ENCODE data around the gene PLXNC1. TPM values are rescaled to one million over a fixed set of nuclear protein-coding genes. Genes with fewer than 3 reads are reported as not detected.

The PLXNC1 gene
- total and polyA plus RNA-seq, 2 of the 8 experiments (the other 6 are each of a cell fraction or from before 2014, with no cell fraction given): 0.83 to 2.0 TPM

- Histone ChIP-seq H2AK5ac (ENCODE audit: low read depth, low read length) (no peak overlapping the region), H3K9me3 (ENCODE audit: insufficient read depth in 2 of 2, low read depth in 1 of 2, low read length in 1 of 2) (no peaks in the 10 kb centered on the region), H3K23me2 (ENCODE audit: low read depth, low read length) (no peaks in the 10 kb centered on the region), H3K23ac (ENCODE audit: insufficient read length) (no peak overlapping the region), H2BK12ac (ENCODE audit: low read depth, low read length) (no peak overlapping the region), H4K91ac (replicated peaks; ENCODE audit: insufficient read length, low read length) (no peak overlapping the region), H3K79me2 (ENCODE audit: control insufficient read depth in 1 of 2, insufficient read depth in 2 of 2, low read length in 2 of 2) (no peaks in the 10 kb centered on the region), H4K5ac (ENCODE audit: insufficient read length, low read depth, low read length) (no peak overlapping the region), H2BK20ac (ENCODE audit: low read length) (no peak overlapping the region), H2BK120ac (replicated peaks; ENCODE audit: low read depth, low read length) (no peak overlapping the region), H2AFZ (ENCODE audit: low read length) (no peak overlapping the region), H3K14ac (ENCODE audit: insufficient read length) (no peak overlapping the region), H2BK5ac (ENCODE audit: low read depth, low read length) (no peak overlapping the region), H3K4me2 (ENCODE audit: insufficient read depth in 1 of 2, low read depth in 2 of 2, low read length in 2 of 2) (no peak overlapping the region), H3K79me1 (ENCODE audit: low read depth, low read length) (no peaks in the 10 kb centered on the region), H3K4ac (replicated peaks; ENCODE audit: insufficient read length, low read depth, low read length) (no peak overlapping the region), H2BK15ac (ENCODE audit: low read length) (no peak overlapping the region), H3K9ac (replicated peaks in 1 of 4; ENCODE audit: extremely low read depth in 1 of 4, low read depth in 3 of 4, low read length in 3 of 4) (no peak overlapping the region), H3K27me3 (replicated peaks in 1 of 4; ENCODE audit: control insufficient read depth in 3 of 4, extremely low read depth in 1 of 4, insufficient read depth in 3 of 4, low read length in 3 of 4) (no peaks in the 10 kb centered on the region), H4K20me1 (replicated peaks in 1 of 2; ENCODE audit: control insufficient read depth in 1 of 2, insufficient read depth in 2 of 2, low read length in 2 of 2) (no peaks in the 10 kb centered on the region), H3K27ac (ENCODE audit: low read depth, low read length) (no peak overlapping the region), H3K4me3 (ENCODE audit: extremely low read depth in 1 of 4, insufficient read depth in 2 of 4, low read depth in 3 of 4, low read length in 4 of 4) (no peak overlapping the region), H3K4me1 (replicated peaks in 1 of 4; ENCODE audit: control insufficient read depth in 3 of 4, insufficient read depth in 4 of 4, low read length in 3 of 4) (no peaks in the 10 kb centered on the region; a peak in 2 of 7 replicates), H3K56ac (replicated peaks; ENCODE audit: insufficient read length, low read depth, low read length) (no peak overlapping the region), H3K36me3 (ENCODE audit: control insufficient read depth in 2 of 4, insufficient read depth in 4 of 4, low read length in 3 of 4) (no peaks in the 10 kb centered on the region; a peak in 1 of 8 replicates), H3K18ac (ENCODE audit: extremely low read depth, low read length) (no peak overlapping the region), H4K8ac (ENCODE audit: extremely low read depth, insufficient read depth, low read length) (no peak overlapping the region)
- CTCF ChIA-PET (ENCODE audit: partially characterized antibody): interaction anchor here (0.7 to 1.4 kb wide), 2 partner anchors 10 to 48 kb away, joined by 3 read pairs; no protein-coding TSS in a partner anchor
- no peak for TF ChIP-seq EP300 (IDR thresholded peaks at IDR 0.05; ENCODE audit: borderline replicate concordance in 1 of 2, low read depth in 2 of 2, low read length in 2 of 2)
- TF ChIP-seq CREB1 (IDR thresholded peaks at IDR 0.05): no peak
- TF ChIP-seq SUZ12 (IDR thresholded peaks at IDR 0.05; ENCODE audit: low read length): no peak
- TF ChIP-seq MAX (IDR thresholded peaks at IDR 0.05): no peak
- TF ChIP-seq TAF7 (optimal IDR thresholded peaks at IDR 0.05; ENCODE audit: borderline replicate concordance, low read depth, low read length): no peak
- POLR2A ChIA-PET (ENCODE audit: partially characterized antibody): no interaction called here
- WGBS, 2 experiments (ENCODE audit: extremely low coverage in 1 of 2, insufficient coverage in 1 of 2, insufficient read length in 1 of 2, insufficient replicate concordance in 2 of 2, low coverage in 1 of 2, low lambda C conversion rate in 2 of 2, missing lambda C conversion rate in 1 of 2): 91% methylated on average over 4 of the region's 4 CpGs; no CpG with 5 or more reads in 1 of the 2 experiments
- FAIRE-seq: no peak
- no peak for DNase-seq (ENCODE audit: low read depth in 1 of 2, low spot score in 2 of 2)
Measured at GRCh38 chr12:94338006-94338794, 189.8 kb downstream of the PLXNC1 start.
